GM23338 (cell line): Measurements from ENCODE around the gene ZFAND6. TPM values are rescaled to one million over a fixed set of nuclear protein-coding genes. Genes with fewer than 3 reads are reported as not detected.

Experiments
- ATAC-seq: fragments of 200-7000 bp; cut with Tn5 transposase; 3 replicates; pipeline ENCODE4 v1.9.1; 2020
- DNase-seq: peaks from one replicate; pipeline ENCODE4 v3.0.0-alpha.2; 2015; ENCODE audit warnings: low spot score
- H2AFZ ChIP-seq: fragments of 200-600 bp; sonication (generic); 2 replicates; pipeline ENCODE4 v1.8.0; 2016; ENCODE audit warnings: antibody characterized with exemption, mild to moderate bottlenecking, moderate library complexity
- H3F3A ChIP-seq: fragments of 200-600 bp; sonication (generic); replicated peaks from 2 replicates; pipeline ENCODE4 v1.8.0; 2017; ENCODE audit warnings: antibody characterized with exemption, mixed run types, low read depth
- H3K27ac ChIP-seq: fragments of 200-600 bp; sonication (generic); 2 replicates; pipeline ENCODE4 v1.6.1; 2016; ENCODE audit warnings: low read depth
- H3K27me3 ChIP-seq: fragments of 200-600 bp; sonication (generic); 2 replicates; pipeline ENCODE4 v1.8.0; 2016; ENCODE audit warnings: mild to moderate bottlenecking, mixed run types, moderate library complexity; ENCODE audit not compliant: insufficient read depth
- H3K36me3 ChIP-seq: fragments of 200-600 bp; sonication (generic); 2 replicates; pipeline ENCODE4 v1.8.0; 2016; ENCODE audit warnings: mild to moderate bottlenecking; ENCODE audit not compliant: insufficient read depth
- H3K4me1 ChIP-seq: fragments of 200-600 bp; sonication (generic); 2 replicates; pipeline ENCODE4 v1.8.0; 2016; ENCODE audit warnings: mild to moderate bottlenecking, moderate library complexity; ENCODE audit not compliant: insufficient read depth
- H3K4me2 ChIP-seq: fragments of 200-600 bp; sonication (generic); 2 replicates; pipeline ENCODE4 v1.7.1; 2017; ENCODE audit warnings: mixed run types
- H3K4me3 ChIP-seq: fragments of 200-600 bp; sonication (generic); 2 replicates; pipeline ENCODE4 v1.6.1; 2016; ENCODE audit warnings: mixed run types
- H3K79me2 ChIP-seq: fragments of 200-600 bp; sonication (generic); replicated peaks from 2 replicates; pipeline ENCODE4 v1.8.0; 2017; ENCODE audit warnings: mild to moderate bottlenecking; ENCODE audit not compliant: insufficient read depth
- H3K9me2 ChIP-seq: fragments of 200-600 bp; sonication (generic); 2 replicates; pipeline ENCODE4 v1.8.0; 2017; ENCODE audit not compliant: insufficient read depth
- H4K20me1 ChIP-seq: fragments of 200-600 bp; sonication (generic); replicated peaks from 2 replicates; pipeline ENCODE4 v1.8.0; 2017; ENCODE audit warnings: mild to moderate bottlenecking; ENCODE audit not compliant: insufficient read depth
- H3K27ac Mint-ChIP-seq: 2 replicates; pipeline ENCODE4 v1.8.0; 2020; ENCODE audit warnings: inconsistent platforms, mild to moderate bottlenecking, moderate library complexity, mixed read lengths
- H3K27me3 Mint-ChIP-seq: 3 replicates; pipeline ENCODE4 v1.8.0; 2022; ENCODE audit warnings: low read depth, mild to moderate bottlenecking, moderate library complexity, mixed read lengths, inconsistent platforms; ENCODE audit not compliant: insufficient read depth, poor library complexity
- H3K36me3 Mint-ChIP-seq: 3 replicates; pipeline ENCODE4 v1.8.0; 2021; ENCODE audit warnings: low read depth, mild to moderate bottlenecking, inconsistent platforms, moderate library complexity, mixed read lengths
- H3K4me1 Mint-ChIP-seq: 3 replicates; pipeline ENCODE4 v1.8.0; 2020; ENCODE audit warnings: mild to moderate bottlenecking, inconsistent platforms, mixed read lengths
- H3K4me3 Mint-ChIP-seq: 3 replicates; pipeline ENCODE4 v1.8.0; 2021; ENCODE audit warnings: moderate library complexity, mild to moderate bottlenecking, inconsistent platforms, mixed read lengths
- H3K9me3 Mint-ChIP-seq: 3 replicates; pipeline ENCODE4 v1.8.0; 2020; ENCODE audit warnings: moderate library complexity, mild to moderate bottlenecking, inconsistent platforms, mixed read lengths
- CREB1 ChIP-seq: fragments of 250-450 bp; sonication (Bioruptor Pico); IDR thresholded peaks from 2 replicates; pipeline ENCODE4 v1.5.0; 2020; ENCODE audit warnings: low read depth, mild to moderate bottlenecking, moderate library complexity
- EZH2 ChIP-seq: fragments of 200-600 bp; sonication (generic); IDR thresholded peaks from one replicate; pipeline ENCODE4 v1.8.0; 2017; ENCODE audit warnings: antibody characterized with exemption, mild to moderate bottlenecking, low read depth; ENCODE audit not compliant: unreplicated experiment
- EZH2phosphoT487 ChIP-seq: fragments of 200-600 bp; sonication (generic); IDR thresholded peaks from one replicate; pipeline ENCODE4 v1.8.1; 2018; ENCODE audit warnings: antibody characterized with exemption; ENCODE audit not compliant: unreplicated experiment
- STAT1 ChIP-seq: IDR thresholded peaks from one replicate; pipeline ENCODE4 v1.6.1; 2016; ENCODE audit warnings: antibody characterized with exemption; ENCODE audit not compliant: unreplicated experiment
- ZNF331 ChIP-seq: fragments of 250-450 bp; sonication (Bioruptor Pico); IDR thresholded peaks from 2 replicates; pipeline ENCODE4 v1.5.0; 2020; ENCODE audit warnings: low read depth, mild to moderate bottlenecking, moderate library complexity
- ZNF462 ChIP-seq: fragments of 250-450 bp; sonication (Bioruptor Pico); IDR thresholded peaks from 2 replicates; pipeline ENCODE4 v1.5.0; 2020; ENCODE audit warnings: mild to moderate bottlenecking, moderate library complexity
- polyA plus RNA-seq: library from polyadenylated mRNA; unstranded; fragments of >200 nt; fragmentation: Nextera tagmentation; extraction: Ambion mirVana; gene quantifications from 2 replicates; pipeline ENCODE4 v1.2.1, GENCODE V29; 2016
- total RNA-seq: library from RNA; depleted of rRNA; stranded (reverse); fragments of >200 nt; shearing (Covaris generic); gene quantifications from 2 replicates; pipeline ENCODE4 v1.2.3, GENCODE V29; 2014
- TF ChIP-seq, protein P1 (sequence below): IDR thresholded peaks from one replicate; pipeline ENCODE4 v1.6.1; 2018; ENCODE audit warnings: antibody characterized with exemption; ENCODE audit not compliant: unreplicated experiment
- TF ChIP-seq, protein P2 (sequence below): IDR thresholded peaks from 2 replicates; pipeline ENCODE4 v1.6.1; 2016; ENCODE audit warnings: antibody characterized with exemption

The ZFAND6 gene
- total and polyA plus RNA-seq, 2 experiments from 2014 or later = 205 to 292 TPM

GRCh38 chr15:80184554-80184953 is 125.1 kb downstream of the ZFAND6 start (continued):
- no peak for TF ChIP-seq ZNF462
- TF ChIP-seq EZH2phosphoT487 = no peak
- no peak for TF ChIP-seq EZH2
- TF ChIP-seq, protein P1, sequence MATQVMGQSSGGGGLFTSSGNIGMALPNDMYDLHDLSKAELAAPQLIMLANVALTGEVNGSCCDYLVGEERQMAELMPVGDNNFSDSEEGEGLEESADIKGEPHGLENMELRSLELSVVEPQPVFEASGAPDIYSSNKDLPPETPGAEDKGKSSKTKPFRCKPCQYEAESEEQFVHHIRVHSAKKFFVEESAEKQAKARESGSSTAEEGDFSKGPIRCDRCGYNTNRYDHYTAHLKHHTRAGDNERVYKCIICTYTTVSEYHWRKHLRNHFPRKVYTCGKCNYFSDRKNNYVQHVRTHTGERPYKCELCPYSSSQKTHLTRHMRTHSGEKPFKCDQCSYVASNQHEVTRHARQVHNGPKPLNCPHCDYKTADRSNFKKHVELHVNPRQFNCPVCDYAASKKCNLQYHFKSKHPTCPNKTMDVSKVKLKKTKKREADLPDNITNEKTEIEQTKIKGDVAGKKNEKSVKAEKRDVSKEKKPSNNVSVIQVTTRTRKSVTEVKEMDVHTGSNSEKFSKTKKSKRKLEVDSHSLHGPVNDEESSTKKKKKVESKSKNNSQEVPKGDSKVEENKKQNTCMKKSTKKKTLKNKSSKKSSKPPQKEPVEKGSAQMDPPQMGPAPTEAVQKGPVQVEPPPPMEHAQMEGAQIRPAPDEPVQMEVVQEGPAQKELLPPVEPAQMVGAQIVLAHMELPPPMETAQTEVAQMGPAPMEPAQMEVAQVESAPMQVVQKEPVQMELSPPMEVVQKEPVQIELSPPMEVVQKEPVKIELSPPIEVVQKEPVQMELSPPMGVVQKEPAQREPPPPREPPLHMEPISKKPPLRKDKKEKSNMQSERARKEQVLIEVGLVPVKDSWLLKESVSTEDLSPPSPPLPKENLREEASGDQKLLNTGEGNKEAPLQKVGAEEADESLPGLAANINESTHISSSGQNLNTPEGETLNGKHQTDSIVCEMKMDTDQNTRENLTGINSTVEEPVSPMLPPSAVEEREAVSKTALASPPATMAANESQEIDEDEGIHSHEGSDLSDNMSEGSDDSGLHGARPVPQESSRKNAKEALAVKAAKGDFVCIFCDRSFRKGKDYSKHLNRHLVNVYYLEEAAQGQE = no peak
- TF ChIP-seq ZNF331 = no peak
- TF ChIP-seq CREB1 (CRISPR knock-in tag) = no peak

DNA sequence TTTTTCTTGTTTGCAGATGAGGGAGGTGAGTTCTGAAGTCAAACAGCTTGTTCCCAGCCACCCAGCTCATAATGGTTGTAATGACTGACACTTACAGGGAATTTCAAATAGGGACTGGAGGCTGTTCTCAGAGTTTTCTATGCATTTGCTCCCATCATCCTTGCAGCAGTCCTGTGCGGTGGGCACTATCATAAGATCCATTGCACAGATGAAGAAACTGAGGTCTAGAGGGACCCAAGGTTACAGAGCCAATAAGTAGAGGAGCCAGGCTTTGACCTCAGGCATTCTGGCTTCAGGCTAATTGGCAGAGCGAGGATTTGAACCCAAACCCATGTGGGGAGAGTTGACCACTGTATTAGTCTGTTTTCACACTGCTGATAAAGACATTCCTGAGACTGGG is 125.7 kb downstream of the ZFAND6 start:
- H3K27me3 Mint-ChIP-seq = no peaks in the 10 kb centered on the region
- Histone ChIP-seq H3K36me3 (no peaks in the 10 kb centered on the region; the same call in 1 of the 2 replicates), H3K79me2 (no peaks in the 10 kb centered on the region), H3K27ac (no peak overlapping the region), H4K20me1 (no peaks in the 10 kb centered on the region), H3K4me3 (no peak overlapping the region), H3K9me2 (no peaks in the 10 kb centered on the region), H3K4me1 (no peaks in the 10 kb centered on the region), H2AFZ (no peak overlapping the region), H3F3A (no peaks in the 10 kb centered on the region), H3K27me3 (no peaks in the 10 kb centered on the region), H3K4me2 (no peak overlapping the region)
- DNase-seq (no peak), ATAC-seq (no peak)
- TF ChIP-seq STAT1 = no peak
- TF ChIP-seq, protein P2, sequence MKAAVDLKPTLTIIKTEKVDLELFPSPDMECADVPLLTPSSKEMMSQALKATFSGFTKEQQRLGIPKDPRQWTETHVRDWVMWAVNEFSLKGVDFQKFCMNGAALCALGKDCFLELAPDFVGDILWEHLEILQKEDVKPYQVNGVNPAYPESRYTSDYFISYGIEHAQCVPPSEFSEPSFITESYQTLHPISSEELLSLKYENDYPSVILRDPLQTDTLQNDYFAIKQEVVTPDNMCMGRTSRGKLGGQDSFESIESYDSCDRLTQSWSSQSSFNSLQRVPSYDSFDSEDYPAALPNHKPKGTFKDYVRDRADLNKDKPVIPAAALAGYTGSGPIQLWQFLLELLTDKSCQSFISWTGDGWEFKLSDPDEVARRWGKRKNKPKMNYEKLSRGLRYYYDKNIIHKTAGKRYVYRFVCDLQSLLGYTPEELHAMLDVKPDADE = no peak
- no peak overlapping the region for H3K4me3 Mint-ChIP-seq
- no peaks in the 10 kb centered on the region for H3K9me3 Mint-ChIP-seq
- peaks cover 14% of the 10 kb centered on the region for H3K36me3 Mint-ChIP-seq
- peaks cover 3% of the 10 kb centered on the region; the same call in 1 of the 3 replicates for H3K4me1 Mint-ChIP-seq
- H3K27ac Mint-ChIP-seq = no peak overlapping the region
